H1 (cell line): ENCODE results near the gene C2orf80.

Experiments used
- EZH2 ChIP-seq: fragments of 200-600 bp; sonication (generic); IDR thresholded peaks from 2 replicates; pipeline ENCODE4 v1.7.1; 2012; ENCODE audit warnings: low read depth, mild to moderate bottlenecking, moderate library complexity, low read length, inconsistent platforms; ENCODE audit not compliant: severe bottlenecking
- POLR2A ChIP-seq, 2 experiments: IDR thresholded peaks; 1 replicate in 1 of 2; 2 replicates in 1 of 2; pipeline ENCODE4 v1.6.1; 2011; ENCODE audit warnings: low read depth in 2 of 2, low read length in 2 of 2, mild to moderate bottlenecking in 2 of 2; ENCODE audit errors: control extremely low read depth in 1 of 2
- SIN3A ChIP-seq, 2 experiments: IDR thresholded peaks in 1 of 2; conservative IDR thresholded peaks in 1 of 2; 2 replicates each; pipeline ENCODE4 v1.6.1; 2011 to 2012; ENCODE audit warnings: low read length in 2 of 2, improper control_type of control experiment in 1 of 2, low read depth in 1 of 2, mild to moderate bottlenecking in 1 of 2
- SUZ12 ChIP-seq: fragments of 200-600 bp; sonication (generic); IDR thresholded peaks from 2 replicates; pipeline ENCODE4 v1.6.1; 2012; ENCODE audit warnings: mild to moderate bottlenecking, inconsistent platforms, low read length, moderate library complexity, mixed read lengths
- TAF1 ChIP-seq: IDR thresholded peaks from 2 replicates; pipeline ENCODE4 v1.6.1; 2011; ENCODE audit warnings: mild to moderate bottlenecking, low read depth, low read length
- TF ChIP-seq, protein P1 (sequence below), 3 experiments: IDR thresholded peaks; 1 replicate in 2 of 3; 2 replicates in 1 of 3; pipeline versions ENCODE4 v1.5.1 to v1.6.1; 2011; ENCODE audit warnings: low read length in 3 of 3, mild to moderate bottlenecking in 3 of 3, inconsistent platforms in 2 of 3, low read depth in 1 of 3, moderate library complexity in 1 of 3; ENCODE audit not compliant: insufficient read depth in 1 of 3; ENCODE audit errors: control extremely low read depth in 1 of 3

DNA sequence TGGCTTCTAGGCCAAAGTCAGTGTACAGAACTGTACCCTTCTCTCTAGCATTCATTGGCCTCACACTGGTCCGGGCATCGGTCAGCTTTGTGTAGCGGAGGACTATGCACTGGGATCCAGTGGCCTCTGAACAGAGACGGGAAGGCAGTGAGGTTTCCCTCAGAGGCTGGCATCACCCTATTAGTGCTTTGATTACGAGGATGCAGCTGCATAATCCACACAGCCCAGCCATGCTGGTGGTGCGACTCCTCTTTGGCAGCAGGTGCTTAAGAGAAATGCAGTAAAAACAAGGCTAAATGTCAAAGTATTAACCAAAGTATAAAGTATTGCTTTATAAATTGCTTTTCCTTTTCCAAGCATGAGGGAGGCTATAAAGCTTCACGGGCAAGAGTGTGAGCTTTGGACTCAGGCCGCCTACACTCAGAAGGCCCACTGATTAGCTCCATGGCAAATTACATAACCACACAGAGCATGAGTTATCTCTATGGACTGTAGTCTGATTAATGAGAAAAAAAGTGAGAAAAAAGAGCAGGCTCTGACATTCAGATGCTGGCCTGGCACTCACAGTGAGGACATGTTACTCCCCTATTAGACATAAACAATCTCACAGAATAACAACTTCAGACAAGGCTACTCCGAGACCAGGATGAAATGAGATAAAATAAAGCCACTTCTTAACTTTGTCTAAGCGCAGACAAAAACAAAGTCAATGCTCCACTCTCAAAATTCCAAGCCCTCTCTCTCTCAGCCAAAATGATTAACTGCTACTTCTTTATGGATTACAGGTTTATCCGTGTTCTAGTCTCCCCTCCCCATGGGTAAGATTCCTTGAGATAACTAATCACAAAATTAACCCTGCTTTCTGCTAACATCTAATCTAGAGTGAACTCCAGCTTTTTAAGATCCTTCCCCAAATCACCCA, 53.8 kb downstream of the C2orf80 start:
- no peak for TF ChIP-seq SUZ12
- TF ChIP-seq EZH2: no peak
- TF ChIP-seq, protein P1, sequence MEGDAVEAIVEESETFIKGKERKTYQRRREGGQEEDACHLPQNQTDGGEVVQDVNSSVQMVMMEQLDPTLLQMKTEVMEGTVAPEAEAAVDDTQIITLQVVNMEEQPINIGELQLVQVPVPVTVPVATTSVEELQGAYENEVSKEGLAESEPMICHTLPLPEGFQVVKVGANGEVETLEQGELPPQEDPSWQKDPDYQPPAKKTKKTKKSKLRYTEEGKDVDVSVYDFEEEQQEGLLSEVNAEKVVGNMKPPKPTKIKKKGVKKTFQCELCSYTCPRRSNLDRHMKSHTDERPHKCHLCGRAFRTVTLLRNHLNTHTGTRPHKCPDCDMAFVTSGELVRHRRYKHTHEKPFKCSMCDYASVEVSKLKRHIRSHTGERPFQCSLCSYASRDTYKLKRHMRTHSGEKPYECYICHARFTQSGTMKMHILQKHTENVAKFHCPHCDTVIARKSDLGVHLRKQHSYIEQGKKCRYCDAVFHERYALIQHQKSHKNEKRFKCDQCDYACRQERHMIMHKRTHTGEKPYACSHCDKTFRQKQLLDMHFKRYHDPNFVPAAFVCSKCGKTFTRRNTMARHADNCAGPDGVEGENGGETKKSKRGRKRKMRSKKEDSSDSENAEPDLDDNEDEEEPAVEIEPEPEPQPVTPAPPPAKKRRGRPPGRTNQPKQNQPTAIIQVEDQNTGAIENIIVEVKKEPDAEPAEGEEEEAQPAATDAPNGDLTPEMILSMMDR (IDR thresholded peaks at IDR 0.05; ENCODE audit: control extremely low read depth in 1 of 3, insufficient read depth in 1 of 3, low read depth in 1 of 3, low read length in 3 of 3): no peak
- no peak for TF ChIP-seq POLR2A (IDR thresholded peaks at IDR 0.05; ENCODE audit: control extremely low read depth in 1 of 2, low read depth in 2 of 2, low read length in 2 of 2)
- no peak for TF ChIP-seq TAF1
- TF ChIP-seq SIN3A (conservative IDR thresholded peaks at IDR 0.05 in 1 of 2, IDR thresholded peaks at IDR 0.05 in 1 of 2; ENCODE audit: low read depth in 1 of 2, low read length in 2 of 2): no peak
